Measurements from ENCODE around the gene ERC1.

GRCh38 chr12:1436981-1437380 is 446.0 kb downstream of the ERC1 start:
- TF ChIP-seq CTCF (IDR thresholded peaks at IDR 0.05) (no peak), POLR2A (IDR thresholded peaks at IDR 0.05) (no peak)

Data from uterus (tissue), 2 donors.